ENCODE measurements around the gene INSYN2A.

GRCh38 chr10:127161482-127161881, 34.9 kb downstream of the INSYN2A start:
- TF ChIP-seq KDM1A (IDR thresholded peaks at IDR 0.05; ENCODE audit: borderline replicate concordance) (no peak), CTCF (IDR thresholded peaks at IDR 0.05 in 2 of 3, conservative IDR thresholded peaks at IDR 0.05 in 1 of 3; ENCODE audit: control insufficient read depth in 2 of 3, extremely low read depth in 1 of 3, insufficient read depth in 1 of 3, low read depth in 3 of 3, low read length in 3 of 3) (no peak), ZNF687 (IDR thresholded peaks at IDR 0.05) (no peak), TBL1XR1 (IDR thresholded peaks at IDR 0.05; ENCODE audit: low read depth, low read length) (no peak), POLR2A (IDR thresholded peaks at IDR 0.05; ENCODE audit: low read depth, low read length) (no peak), YY1 (IDR thresholded peaks at IDR 0.05; ENCODE audit: low read depth, low read length) (no peak), POLR2AphosphoS5 (IDR thresholded peaks at IDR 0.05; ENCODE audit: low read length) (no peak), MEF2A (IDR thresholded peaks at IDR 0.05; ENCODE audit: insufficient read depth, low read depth, low read length) (no peak), ETV6 (conservative IDR thresholded peaks at IDR 0.05 in 1 of 2, IDR thresholded peaks at IDR 0.05 in 1 of 2; ENCODE audit: borderline replicate concordance in 1 of 2, low read depth in 1 of 2) (no peak), EZH2 (IDR thresholded peaks at IDR 0.05; ENCODE audit: borderline replicate concordance, control insufficient read depth, low read depth, low read length) (no peak), NR2C2 (IDR thresholded peaks at IDR 0.05; ENCODE audit: borderline replicate concordance, control insufficient read depth, insufficient read length, low read depth) (no peak), ELK1 (IDR thresholded peaks at IDR 0.05; ENCODE audit: low read depth, low read length) (no peak)

Measured in GM12878 (cell line).